Activated T-helper 2 cell treated with anti-CD3 and anti-CD28 coated beads, Interferon-gamma antibody, Interleukin-2, Interleukin-4, amounts not matched to agents 10 μg/mL and 5 μg/mL and 100 μg/mL, durations not matched to agents 14 hours and 24 hours and 36 hours (primary cell): ENCODE data around the gene TMOD1. TPM values are rescaled to one million over a fixed set of nuclear protein-coding genes. Genes with fewer than 3 reads are reported as not detected.
"Not testable (repeated sequence)": the region's sequence is repeated elsewhere in the genome, so short reads cannot be mapped to it uniquely, and the experiment has no call there.

ENCODE experiments used
- DNase-seq: peaks from one replicate; pipeline ENCODE4 v3.0.0; 2021; ENCODE audit warnings: low spot score
- H3K27ac Mint-ChIP-seq: one replicate; pipeline ENCODE4 v1.8.0; 2021; ENCODE audit warnings: mixed read lengths
- H3K27me3 Mint-ChIP-seq: one replicate; pipeline ENCODE4 v1.8.0; 2021; ENCODE audit warnings: low read depth, mixed read lengths
- H3K36me3 Mint-ChIP-seq: one replicate; pipeline ENCODE4 v1.8.0; 2021; ENCODE audit warnings: low read depth, mixed read lengths
- H3K4me1 Mint-ChIP-seq: one replicate; pipeline ENCODE4 v1.8.0; 2021; ENCODE audit warnings: low read depth, mixed read lengths
- H3K4me3 Mint-ChIP-seq: one replicate; pipeline ENCODE4 v1.8.0; 2021; ENCODE audit warnings: low read depth, mild to moderate bottlenecking, moderate library complexity, mixed read lengths
- H3K9me3 Mint-ChIP-seq: one replicate; pipeline ENCODE4 v1.8.0; 2021; ENCODE audit warnings: mixed read lengths
- intact Hi-C: fragments of 100-400 bp; cut with micrococcal nuclease; formaldehyde crosslinking; loops from one replicate; pipeline ENCODE4 v1.15.1; 2023
- total RNA-seq: library from RNA; stranded (reverse); gene quantifications from 2 replicates; pipeline ENCODE4 v1.2.3, GENCODE V29; 2022

Gene TMOD1
- total RNA-seq, 1 donor from 2014 or later = 0.96 TPM

DNA sequence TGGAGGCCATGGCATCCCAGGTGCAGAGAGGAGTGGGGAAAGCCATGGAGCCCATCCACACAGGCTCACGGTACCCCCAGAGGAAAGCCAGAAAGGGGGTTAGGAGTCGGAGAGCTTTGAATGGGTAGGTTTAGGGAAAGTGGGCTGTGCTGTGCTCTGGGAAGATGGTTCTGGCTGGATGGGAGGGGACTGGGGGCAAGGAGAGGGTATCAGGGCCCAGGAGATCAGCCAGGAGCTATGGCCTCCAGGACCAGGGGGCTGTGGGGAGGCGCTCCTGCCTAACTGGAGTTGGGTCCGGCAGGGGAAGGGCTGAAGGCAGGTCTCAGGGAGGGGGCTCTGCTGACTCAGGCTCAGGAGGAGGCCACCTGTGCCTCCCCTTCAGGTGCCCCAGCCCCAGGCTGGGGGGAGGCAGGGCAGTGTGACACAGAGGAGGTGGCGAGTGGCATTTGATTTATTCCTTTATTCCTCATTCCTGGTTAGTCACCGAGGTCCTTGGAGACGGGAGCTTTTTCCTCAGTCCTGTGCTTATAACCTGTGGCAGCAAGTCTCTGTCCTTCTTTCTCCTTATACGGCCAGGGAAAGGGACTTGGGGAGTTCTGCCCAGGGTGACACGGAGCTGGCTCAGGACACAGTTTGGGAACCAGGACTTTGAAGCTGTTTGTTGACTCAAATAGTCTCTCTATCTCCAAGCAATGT, 70.9 kb downstream of the TMOD1 start:
- Mint-ChIP-seq H3K27ac (no peak overlapping the region), H3K36me3 (no peaks in the 10 kb centered on the region), H3K27me3 (no peaks in the 10 kb centered on the region), H3K4me3 (no peak overlapping the region), H3K9me3 (no peaks in the 10 kb centered on the region), H3K4me1 (peaks cover 4% of the 10 kb centered on the region)
- DNase-seq = no peak
- intact Hi-C loops = no loop called here

DNA sequence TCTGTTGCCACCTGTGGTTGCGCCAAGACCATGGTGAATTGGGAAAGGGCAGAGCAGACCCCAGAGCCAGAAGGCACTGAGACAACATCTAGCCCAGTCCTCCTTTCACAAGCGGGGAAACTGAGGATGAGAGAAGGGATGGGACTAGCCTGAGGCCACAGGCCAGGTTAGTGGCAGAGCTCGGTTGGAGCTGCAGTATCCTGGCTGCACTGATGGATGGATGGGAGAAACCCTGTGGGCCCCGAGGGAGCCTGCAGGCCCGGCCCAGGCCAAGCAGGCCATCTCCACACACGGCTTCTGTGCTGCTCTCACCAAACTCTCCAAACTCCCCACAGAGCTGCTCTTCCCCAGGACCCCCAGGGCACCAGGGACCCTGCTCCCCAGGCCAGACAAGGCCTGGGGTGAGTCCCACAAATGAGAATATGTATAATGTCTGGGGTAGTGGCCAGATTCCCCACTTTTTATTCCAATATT, 71.5 kb downstream of the TMOD1 start:
- H3K4me1 Mint-ChIP-seq = peaks cover 4% of the 10 kb centered on the region
- H3K36me3 Mint-ChIP-seq = no peaks in the 10 kb centered on the region
- no peaks in the 10 kb centered on the region for H3K27me3 Mint-ChIP-seq
- H3K9me3 Mint-ChIP-seq = no peaks in the 10 kb centered on the region
- DNase-seq = no peak
- H3K27ac Mint-ChIP-seq = no peak overlapping the region
- no peak overlapping the region for H3K4me3 Mint-ChIP-seq
- intact Hi-C loops = no loop called here

DNA sequence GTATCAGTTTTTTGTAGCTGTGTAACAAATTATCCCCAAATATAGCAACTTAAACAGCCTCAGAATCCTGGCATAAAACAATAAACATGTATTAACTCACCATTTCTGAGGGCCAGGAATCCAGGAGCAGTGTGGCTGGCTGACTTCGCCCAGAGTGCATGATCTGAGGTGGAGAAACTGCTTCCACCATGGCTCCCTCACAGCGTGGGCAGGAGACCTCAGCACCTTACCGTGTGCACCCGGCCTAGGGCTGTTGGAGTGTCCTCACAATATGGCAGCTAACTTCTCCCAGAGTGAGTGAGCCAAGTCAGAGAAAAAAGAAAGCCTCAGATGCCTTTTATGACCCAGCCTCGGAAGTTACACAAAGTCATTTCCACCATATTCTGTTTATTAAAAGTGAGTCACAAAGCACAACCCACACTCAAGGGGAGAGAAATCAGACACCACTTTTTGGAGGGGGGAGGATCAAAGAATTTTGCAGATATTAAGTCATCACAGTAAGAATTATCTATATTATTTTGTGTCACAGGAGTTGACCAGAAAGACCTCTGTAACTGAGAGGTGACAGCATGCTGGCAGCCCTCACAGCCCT, 72.1 kb downstream of the TMOD1 start:
- intact Hi-C loops = no loop called here
- H3K4me1 Mint-ChIP-seq = peaks cover 4% of the 10 kb centered on the region
- no peaks in the 10 kb centered on the region for H3K36me3 Mint-ChIP-seq
- H3K27me3 Mint-ChIP-seq = no peaks in the 10 kb centered on the region
- H3K4me3 Mint-ChIP-seq = no peak overlapping the region
- H3K27ac Mint-ChIP-seq = no peak overlapping the region
- no peaks in the 10 kb centered on the region for H3K9me3 Mint-ChIP-seq
- no peak for DNase-seq

- H3K4me1 Mint-ChIP-seq, H3K27ac Mint-ChIP-seq, DNase-seq, H3K4me3 Mint-ChIP-seq, intact Hi-C loops, H3K27me3 Mint-ChIP-seq, H3K36me3 Mint-ChIP-seq, H3K9me3 Mint-ChIP-seq: not testable (repeated sequence)
Measured at GRCh38 chr9:97574101-97574571, 72.7 kb downstream of the TMOD1 start.

GRCh38 chr9:97574921-97575672, 73.6 kb downstream of the TMOD1 start:
- H3K9me3 Mint-ChIP-seq, H3K4me1 Mint-ChIP-seq, H3K36me3 Mint-ChIP-seq, H3K27me3 Mint-ChIP-seq, intact Hi-C loops: not testable (repeated sequence)
- Mint-ChIP-seq H3K27ac (peak overlapping the region; percentile 21), H3K4me3 (peak overlapping the region; percentile 78)
- DNase-seq = peak; percentile 20

- intact Hi-C loops = no loop called here
- Mint-ChIP-seq H3K36me3 (no peaks in the 10 kb centered on the region), H3K27me3 (no peaks in the 10 kb centered on the region)
Measured at GRCh38 chr9:97575673-97576200, 74.3 kb downstream of the TMOD1 start.

GRCh38 chr9:97577051-97577450, 75.6 kb downstream of the TMOD1 start:
- H3K36me3 Mint-ChIP-seq = no peaks in the 10 kb centered on the region
- DNase-seq = no peak
- H3K27ac Mint-ChIP-seq = no peak overlapping the region
- no peak overlapping the region for H3K4me3 Mint-ChIP-seq
- peaks cover 4% of the 10 kb centered on the region for H3K4me1 Mint-ChIP-seq
- H3K9me3 Mint-ChIP-seq = no peaks in the 10 kb centered on the region
- intact Hi-C loops = no loop called here
- H3K27me3 Mint-ChIP-seq = no peaks in the 10 kb centered on the region

More at GRCh38 chr9:97575673-97576200, 74.3 kb downstream of the TMOD1 start:
- H3K9me3 Mint-ChIP-seq = no peaks in the 10 kb centered on the region
- H3K4me1 Mint-ChIP-seq = peaks cover 4% of the 10 kb centered on the region
- DNase-seq = no peak
- H3K4me3 Mint-ChIP-seq = no peak overlapping the region
- no peak overlapping the region for H3K27ac Mint-ChIP-seq

DNA sequence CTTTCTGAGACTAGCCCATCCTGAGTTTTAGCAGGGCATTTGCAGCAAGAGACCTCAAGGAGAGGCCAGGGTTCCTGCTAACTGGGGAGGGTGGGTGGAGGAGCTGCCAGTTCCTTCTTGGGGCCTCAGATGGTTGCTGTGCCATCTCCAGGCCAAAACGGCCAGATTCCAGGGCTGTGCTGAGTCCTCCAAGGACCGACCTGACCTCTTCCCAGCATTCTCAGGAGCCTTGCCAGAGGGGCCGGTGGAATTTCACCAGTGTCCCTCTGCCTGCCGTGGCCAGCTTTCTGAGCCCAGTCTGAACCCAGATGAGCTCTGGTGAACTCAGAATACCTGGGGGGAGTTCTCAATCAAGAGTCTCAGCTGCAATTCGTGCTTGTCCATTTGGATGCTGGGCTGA, 77.4 kb downstream of the TMOD1 start:
- DNase-seq = no peak
- Mint-ChIP-seq H3K27ac (no peak overlapping the region), H3K4me1 (peaks cover 4% of the 10 kb centered on the region), H3K9me3 (no peaks in the 10 kb centered on the region), H3K36me3 (no peaks in the 10 kb centered on the region), H3K4me3 (no peak overlapping the region), H3K27me3 (no peaks in the 10 kb centered on the region)
- intact Hi-C loops = no loop called here

- Mint-ChIP-seq H3K27ac (no peak overlapping the region), H3K4me3 (no peak overlapping the region), H3K4me1 (peaks cover 4% of the 10 kb centered on the region), H3K36me3 (no peaks in the 10 kb centered on the region), H3K27me3 (no peaks in the 10 kb centered on the region), H3K9me3 (no peaks in the 10 kb centered on the region)
- intact Hi-C loops = no loop called here
- DNase-seq = no peak
Measured at GRCh38 chr9:97579914-97580313, 78.4 kb downstream of the TMOD1 start.

DNA sequence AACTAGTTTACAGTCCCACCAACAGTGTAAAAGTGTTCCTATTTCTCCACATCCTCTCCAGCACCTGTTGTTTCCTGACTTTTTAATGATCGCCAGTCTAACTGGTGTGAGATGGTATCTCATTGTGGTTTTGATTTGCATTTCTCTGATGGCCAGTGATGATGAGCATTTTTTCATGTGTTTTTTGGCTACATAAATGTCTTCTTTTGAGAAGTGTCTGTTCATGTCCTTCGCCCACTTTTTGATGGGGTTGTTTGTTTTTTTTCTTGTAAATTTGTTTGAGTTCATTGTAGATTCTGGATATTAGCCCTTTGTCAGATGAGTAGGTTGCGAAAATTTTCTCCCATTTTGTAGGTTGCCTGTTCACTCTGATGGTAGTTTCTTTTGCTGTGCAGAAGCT, 80.1 kb downstream of the TMOD1 start:
- intact Hi-C loops, H3K27ac Mint-ChIP-seq, H3K9me3 Mint-ChIP-seq, H3K4me3 Mint-ChIP-seq, DNase-seq, H3K27me3 Mint-ChIP-seq, H3K4me1 Mint-ChIP-seq, H3K36me3 Mint-ChIP-seq: not testable (repeated sequence)

DNA sequence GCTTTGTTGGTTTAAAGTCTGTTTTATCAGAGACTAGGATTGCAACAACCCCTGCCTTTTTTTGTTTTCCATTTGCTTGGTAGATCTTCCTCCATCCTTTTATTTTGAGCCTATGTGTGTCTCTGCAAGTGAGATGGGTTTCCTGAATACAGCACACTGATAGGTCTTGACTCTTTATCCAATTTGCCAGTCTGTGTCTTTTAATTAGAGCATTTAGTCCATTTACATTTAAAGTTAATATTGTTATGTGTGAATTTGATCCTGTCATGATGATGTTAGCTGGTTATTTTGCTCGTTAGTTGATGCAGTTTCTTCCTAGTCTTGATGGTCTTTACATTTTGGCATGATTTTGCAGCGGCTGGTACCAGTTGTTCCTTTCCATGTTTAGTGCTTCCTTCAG, 83.3 kb downstream of the TMOD1 start:
- intact Hi-C loops, H3K9me3 Mint-ChIP-seq, H3K4me3 Mint-ChIP-seq, H3K4me1 Mint-ChIP-seq, H3K27ac Mint-ChIP-seq, DNase-seq, H3K36me3 Mint-ChIP-seq, H3K27me3 Mint-ChIP-seq: not testable (repeated sequence)

DNA sequence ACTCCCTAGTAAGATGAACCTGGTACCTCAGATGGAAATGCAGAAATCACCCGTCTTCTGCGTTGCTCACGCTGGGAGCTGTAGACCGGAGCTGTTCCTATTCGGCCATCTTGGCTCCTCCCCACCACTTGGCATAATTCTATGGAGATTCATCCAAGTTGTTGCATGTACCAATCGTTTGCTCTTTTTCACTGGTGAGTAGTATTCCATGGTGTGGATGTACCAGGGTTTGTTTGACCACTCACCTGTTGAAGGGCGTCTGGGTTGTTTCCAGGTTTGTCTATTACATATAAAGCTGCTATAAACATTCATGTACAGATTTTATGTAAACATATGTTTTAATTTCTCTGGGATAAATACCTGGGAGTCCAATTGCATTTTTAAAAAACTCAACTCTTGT, 85.4 kb downstream of the TMOD1 start:
- H3K4me1 Mint-ChIP-seq = not testable (repeated sequence)

DNA sequence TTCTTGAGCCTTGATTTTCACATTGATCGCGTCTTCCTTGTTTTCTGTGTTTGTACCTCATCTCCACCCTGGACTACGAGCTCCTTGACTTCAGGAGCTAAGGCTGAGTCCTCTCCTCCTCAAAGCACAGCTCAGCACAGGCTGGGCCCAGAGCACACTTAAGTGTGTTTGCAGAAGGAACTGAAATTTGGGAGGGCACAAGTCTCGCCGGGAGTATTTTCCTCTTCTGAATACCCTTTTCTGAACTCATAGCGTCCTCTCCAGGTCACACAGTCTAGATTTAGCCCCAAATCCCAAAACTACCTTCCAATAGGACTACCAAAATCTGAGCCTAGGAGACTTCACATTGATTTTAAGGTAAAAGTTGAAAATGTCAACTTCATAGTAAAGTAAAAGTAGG, 90.1 kb downstream of the TMOD1 start:
- Mint-ChIP-seq H3K27ac (no peak overlapping the region), H3K4me1 (no peaks in the 10 kb centered on the region), H3K36me3 (no peaks in the 10 kb centered on the region), H3K4me3 (no peak overlapping the region), H3K9me3 (peaks cover 4% of the 10 kb centered on the region), H3K27me3 (peaks cover 2% of the 10 kb centered on the region)
- intact Hi-C loops = loop anchor here (10.0 kb wide), 1 partner anchor 737 kb away; the partner anchor contains the start of gene ZNF782
- no peak for DNase-seq

More for the DNA sequence above, 85.4 kb downstream of the TMOD1 start:
- H3K27me3 Mint-ChIP-seq, intact Hi-C loops, H3K36me3 Mint-ChIP-seq, H3K27ac Mint-ChIP-seq, H3K4me3 Mint-ChIP-seq, DNase-seq, H3K9me3 Mint-ChIP-seq: not testable (repeated sequence)
